ENCODE measurements around the gene PPFIA1.

GRCh38 chr11:70233034-70233433 lies 37.5 kb upstream of the PPFIA1 start:
- TF ChIP-seq CTCF (IDR thresholded peaks at IDR 0.05) (no peak), POLR2A (IDR thresholded peaks at IDR 0.05) (no peak)
